Activated naive CD4-positive, alpha-beta T cell treated with anti-CD3 and anti-CD28 coated beads, Interleukin-2, amount 10 ng/mL, durations not matched to agents 7 days and 5 days (primary cell): Measurements from ENCODE around the gene MYL10.

Source experiments
- CTCF ChIA-PET: fragments of 350-600 bp; sonication (Branson Sonifier 250); formaldehyde crosslinking; loops from one replicate; lab custom pipeline; 2021; ENCODE audit warnings: antibody characterized with exemption; lab: Charles Lee
- DNase-seq: peaks from one replicate; pipeline ENCODE4 v3.0.0-alpha.2; 2020
- H3K27ac Mint-ChIP-seq: one replicate; pipeline ENCODE4 v1.8.0; 2021; ENCODE audit warnings: mild to moderate bottlenecking, moderate library complexity, mixed read lengths
- H3K27me3 Mint-ChIP-seq: one replicate; pipeline ENCODE4 v1.8.0; 2021; ENCODE audit warnings: mild to moderate bottlenecking, mixed read lengths
- H3K36me3 Mint-ChIP-seq: one replicate; pipeline ENCODE4 v1.8.0; 2021; ENCODE audit warnings: mixed read lengths
- H3K4me1 Mint-ChIP-seq: one replicate; pipeline ENCODE4 v1.8.0; 2021; ENCODE audit warnings: mixed read lengths
- H3K4me3 Mint-ChIP-seq: one replicate; pipeline ENCODE4 v1.8.0; 2021; ENCODE audit warnings: mild to moderate bottlenecking, moderate library complexity, mixed read lengths
- H3K9me3 Mint-ChIP-seq: one replicate; pipeline ENCODE4 v1.8.0; 2021; ENCODE audit warnings: mixed read lengths

Gene MYL10

DNA sequence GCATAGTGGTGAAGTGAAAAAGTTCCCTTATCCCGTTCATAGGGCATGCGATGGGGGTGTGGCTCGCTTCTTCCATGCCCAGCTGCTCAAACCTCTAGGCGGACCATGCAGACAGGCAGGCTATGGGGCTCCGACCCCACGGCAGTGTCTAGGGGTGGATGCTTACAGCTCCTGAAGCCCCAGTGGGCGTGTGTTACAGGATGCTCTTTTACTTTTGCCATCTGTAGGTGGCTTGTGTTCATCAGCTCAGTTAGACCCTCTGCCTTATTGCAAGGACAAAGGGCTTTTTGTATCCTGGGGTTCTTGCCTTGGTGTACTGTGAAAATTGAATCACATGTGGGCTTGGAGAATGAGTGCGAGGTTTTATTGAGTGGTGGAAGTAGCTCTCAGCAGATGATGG is at the start of gene MYL10:
TSS of gene MYL10 (minus strand) at position 126 of the 400 bp plus-strand sequence. CDS start 178 bp downstream, outside the sequence.
- Mint-ChIP-seq H3K36me3 (no peaks in the 10 kb centered on the region), H3K4me1 (no peaks in the 10 kb centered on the region), H3K27ac (no peak within 1 kb of the TSS), H3K27me3 (peaks cover 30% of the 10 kb centered on the region), H3K9me3 (peaks cover 10% of the 10 kb centered on the region), H3K4me3 (no peak within 1 kb of the TSS)
- CTCF ChIA-PET, result interaction anchor here (0.6 kb wide), 1 partner anchor 507 kb away, joined by 3 read pairs; no protein-coding TSS in a partner anchor
- DNase-seq, result no peak

DNA sequence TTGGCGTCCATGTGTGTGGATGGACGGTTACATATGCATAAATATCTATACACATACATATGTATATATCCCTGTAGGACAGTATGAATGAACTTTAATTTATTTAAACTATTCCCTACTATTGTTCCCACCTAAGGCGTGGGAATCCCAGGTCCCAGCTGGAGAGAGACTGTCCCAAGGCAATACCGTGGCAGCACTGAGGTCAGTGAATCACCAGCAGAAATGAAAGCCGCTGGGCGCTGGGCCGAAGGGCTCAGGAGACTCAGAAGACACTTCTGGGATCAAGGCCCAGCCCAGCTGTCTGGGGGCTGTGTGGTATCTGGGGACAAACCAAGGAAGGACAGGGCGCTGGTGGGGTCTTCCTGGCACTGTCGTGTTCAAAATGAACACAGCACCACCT is 49.6 kb upstream of the MYL10 start:
- H3K27me3 Mint-ChIP-seq, result no peaks in the 10 kb centered on the region
- no peaks in the 10 kb centered on the region for H3K4me1 Mint-ChIP-seq
- no peak overlapping the region for H3K4me3 Mint-ChIP-seq
- CTCF ChIA-PET, result no interaction called here
- DNase-seq, result no peak
- H3K36me3 Mint-ChIP-seq, result no peaks in the 10 kb centered on the region
- H3K9me3 Mint-ChIP-seq, result no peaks in the 10 kb centered on the region
- H3K27ac Mint-ChIP-seq, result no peak overlapping the region

DNA sequence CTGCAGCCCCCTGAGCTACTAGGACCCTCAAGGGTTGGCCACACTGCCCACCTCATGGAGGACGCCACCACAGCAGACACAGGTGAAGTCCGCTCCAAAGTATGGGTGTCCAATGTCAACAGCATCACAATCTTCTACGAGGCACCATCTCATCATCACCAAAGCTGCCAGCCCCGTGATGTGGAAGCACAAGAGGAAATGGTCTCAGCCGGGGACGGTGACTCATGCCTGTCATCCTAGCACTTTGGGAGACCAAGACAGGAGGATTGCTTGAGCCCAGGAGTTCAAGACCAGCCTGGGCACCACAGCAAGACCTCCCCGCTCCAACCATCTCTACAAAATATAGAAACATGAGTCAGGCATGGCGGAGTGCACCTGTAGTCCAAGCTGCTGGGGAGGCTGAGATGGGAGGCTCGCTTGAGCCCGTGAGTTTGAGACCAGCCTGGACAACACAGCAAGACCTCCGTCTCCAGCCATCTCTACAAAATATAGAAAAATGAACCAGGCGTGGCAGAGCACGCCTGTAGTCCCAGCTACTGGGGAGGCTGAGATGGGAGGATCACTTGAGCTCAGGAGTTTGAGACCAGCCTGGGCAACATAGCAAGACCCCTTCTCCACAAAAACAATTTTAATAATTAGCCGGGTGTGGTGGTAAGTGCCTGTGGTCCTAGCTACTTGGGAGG is 48.8 kb upstream of the MYL10 start:
- Mint-ChIP-seq H3K9me3 (peaks cover 4% of the 10 kb centered on the region), H3K27ac (no peak overlapping the region), H3K4me3 (no peak overlapping the region), H3K36me3 (no peaks in the 10 kb centered on the region), H3K4me1 (no peaks in the 10 kb centered on the region), H3K27me3 (no peaks in the 10 kb centered on the region)
- DNase-seq, result no peak
- CTCF ChIA-PET, result no interaction called here

DNA sequence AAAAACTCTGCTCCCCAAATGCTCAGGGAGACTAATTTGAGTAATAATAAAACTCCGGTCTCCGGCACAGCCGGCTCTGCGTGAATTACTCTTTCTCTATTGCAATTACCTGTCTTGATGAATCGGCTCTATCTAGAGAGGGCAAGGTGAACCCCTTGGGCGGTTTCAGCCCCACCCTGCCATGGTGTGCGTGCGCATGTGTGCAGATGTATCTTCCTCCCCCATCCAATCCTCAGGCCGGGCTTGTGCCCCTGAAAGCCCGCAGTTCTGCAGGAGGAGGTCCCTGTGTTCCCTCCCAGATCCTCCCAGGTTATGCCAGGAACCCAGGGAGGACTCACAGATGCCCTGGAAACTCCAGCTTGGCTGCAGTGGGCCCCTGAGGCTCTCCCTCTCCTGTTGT is 48.3 kb upstream of the MYL10 start:
- H3K36me3 Mint-ChIP-seq, result no peaks in the 10 kb centered on the region
- H3K4me1 Mint-ChIP-seq, result no peaks in the 10 kb centered on the region
- H3K4me3 Mint-ChIP-seq, result no peak overlapping the region
- H3K9me3 Mint-ChIP-seq, result peaks cover 4% of the 10 kb centered on the region
- peaks cover 3% of the 10 kb centered on the region for H3K27me3 Mint-ChIP-seq
- no peak for DNase-seq
- no peak overlapping the region for H3K27ac Mint-ChIP-seq
- CTCF ChIA-PET, result no interaction called here

DNA sequence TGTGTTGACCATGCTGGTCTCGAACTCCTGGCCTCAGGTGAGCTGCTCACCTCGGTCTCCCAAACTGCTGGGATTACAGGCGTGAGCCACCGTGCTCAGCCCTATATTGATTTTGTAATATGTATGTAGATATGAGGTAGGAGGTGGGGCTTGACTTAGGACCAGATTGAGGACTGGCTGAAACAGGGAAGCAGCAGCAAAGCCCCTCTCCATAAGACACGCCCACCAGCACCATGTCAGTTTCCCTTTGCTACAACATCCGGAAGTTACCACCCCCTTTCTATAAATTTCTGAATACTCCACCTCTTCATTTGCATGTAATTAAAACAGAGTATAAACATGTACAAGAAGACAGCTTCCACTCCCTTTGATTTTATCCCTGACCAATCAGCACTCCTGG is 47.9 kb upstream of the MYL10 start:
- no peak overlapping the region for H3K4me3 Mint-ChIP-seq
- H3K36me3 Mint-ChIP-seq, result no peaks in the 10 kb centered on the region
- H3K27ac Mint-ChIP-seq, result no peak overlapping the region
- DNase-seq, result no peak
- peaks cover 4% of the 10 kb centered on the region for H3K9me3 Mint-ChIP-seq
- peaks cover 4% of the 10 kb centered on the region for H3K27me3 Mint-ChIP-seq
- CTCF ChIA-PET, result no interaction called here
- H3K4me1 Mint-ChIP-seq, result no peaks in the 10 kb centered on the region

DNA sequence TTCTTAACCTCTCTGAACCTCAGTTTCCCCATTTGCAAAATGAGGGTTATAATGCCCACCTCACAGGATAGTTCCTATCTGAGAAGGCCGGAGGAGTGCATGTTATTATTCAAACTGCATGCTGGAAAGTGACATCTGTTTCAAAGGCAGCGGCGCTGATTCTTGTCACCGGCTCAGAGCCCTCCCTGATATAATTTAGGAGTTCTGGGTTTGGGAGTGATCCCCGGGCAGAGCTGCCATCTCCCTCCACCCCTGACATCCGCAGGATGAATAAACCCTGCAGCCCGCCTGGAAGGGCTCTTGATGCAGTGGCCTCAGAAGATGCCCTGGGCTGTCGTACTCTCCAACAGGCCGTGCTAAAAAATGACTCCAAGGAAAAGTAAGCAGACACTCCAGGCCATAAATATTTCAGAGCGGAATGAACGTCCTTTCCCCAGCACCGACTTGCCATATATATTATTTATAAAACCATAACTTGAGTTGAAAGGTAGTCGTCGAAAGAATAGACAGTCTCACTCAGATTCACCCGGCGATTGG is 47.0 kb upstream of the MYL10 start:
- CTCF ChIA-PET, result no interaction called here
- no peak overlapping the region for H3K4me3 Mint-ChIP-seq
- peaks cover 4% of the 10 kb centered on the region for H3K27me3 Mint-ChIP-seq

DNA sequence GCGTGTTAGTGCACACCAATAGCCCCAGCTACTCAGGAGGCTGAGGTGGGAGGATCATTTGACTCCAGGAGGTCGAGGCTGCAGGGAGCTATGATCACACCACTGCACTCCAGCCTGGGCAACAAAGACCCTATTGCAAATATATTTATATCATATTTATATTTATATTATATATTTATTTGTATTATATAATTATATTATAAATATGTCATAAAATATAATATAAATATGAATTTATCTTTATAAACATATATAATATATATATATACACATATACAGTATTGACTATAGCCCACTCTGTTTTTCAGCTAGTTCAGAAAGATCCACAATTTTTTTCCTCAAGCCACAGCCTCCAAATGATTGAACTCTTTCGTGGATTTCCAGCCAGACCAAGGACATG is 45.3 kb upstream of the MYL10 start:
- no peaks in the 10 kb centered on the region for H3K36me3 Mint-ChIP-seq
- no peak overlapping the region for H3K4me3 Mint-ChIP-seq
- H3K4me1 Mint-ChIP-seq, result no peaks in the 10 kb centered on the region
- peaks cover 4% of the 10 kb centered on the region for H3K9me3 Mint-ChIP-seq
- no peak for DNase-seq
- H3K27ac Mint-ChIP-seq, result no peak overlapping the region
- CTCF ChIA-PET, result interaction anchor here (0.7 to 1.2 kb wide), 2 partner anchors 10 to 131 kb away, joined by 3 read pairs; no protein-coding TSS in a partner anchor
- peaks cover 4% of the 10 kb centered on the region for H3K27me3 Mint-ChIP-seq

More for the DNA sequence above, 47.0 kb upstream of the MYL10 start:
- Mint-ChIP-seq H3K36me3 (no peaks in the 10 kb centered on the region), H3K4me1 (no peaks in the 10 kb centered on the region), H3K27ac (no peak overlapping the region), H3K9me3 (peaks cover 4% of the 10 kb centered on the region)
- DNase-seq, result no peak

DNA sequence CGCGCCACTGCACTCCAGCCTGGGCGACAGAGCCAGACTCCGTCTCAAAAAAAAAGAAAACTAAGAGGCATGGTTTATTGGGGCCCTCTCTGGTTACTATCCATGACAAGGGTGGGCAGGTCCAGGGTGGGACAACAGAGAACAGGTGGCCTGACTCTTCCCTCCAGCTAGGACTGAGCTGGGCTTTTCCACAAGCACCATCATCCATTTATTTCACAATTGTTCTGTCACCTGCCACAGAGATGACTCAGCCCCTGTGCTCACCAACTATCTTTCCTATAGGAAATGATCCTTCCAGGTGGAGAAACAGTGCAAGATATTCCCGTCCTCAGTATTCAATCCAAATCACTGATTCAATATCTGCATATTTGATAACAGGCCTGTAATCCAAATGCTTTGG is 44.9 kb upstream of the MYL10 start:
- Mint-ChIP-seq H3K4me1 (no peaks in the 10 kb centered on the region), H3K27ac (no peak overlapping the region), H3K4me3 (no peak overlapping the region), H3K36me3 (no peaks in the 10 kb centered on the region), H3K9me3 (peaks cover 4% of the 10 kb centered on the region), H3K27me3 (peaks cover 4% of the 10 kb centered on the region)
- DNase-seq, result no peak
- CTCF ChIA-PET, result no interaction called here

DNA sequence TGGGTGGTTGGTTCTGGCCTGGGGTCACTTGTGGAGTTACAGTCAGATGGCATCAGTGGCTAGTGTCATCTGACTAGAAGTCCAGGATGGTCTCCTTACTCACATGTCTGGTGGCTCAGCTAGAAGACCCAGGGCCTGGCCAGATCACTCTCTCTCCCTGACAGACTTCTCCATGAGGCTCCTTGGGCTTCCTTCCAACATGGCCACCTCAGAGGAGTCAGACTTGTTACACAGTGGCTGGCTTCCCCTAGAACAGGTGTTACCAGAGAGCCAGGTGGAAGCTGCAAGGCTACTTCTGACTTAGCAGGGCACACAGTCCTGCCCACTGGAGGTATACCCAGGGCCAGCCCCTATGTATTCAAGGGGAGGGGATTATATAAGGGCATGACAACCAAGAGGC is 44.2 kb upstream of the MYL10 start:
- no peaks in the 10 kb centered on the region for H3K36me3 Mint-ChIP-seq
- CTCF ChIA-PET, result no interaction called here
- no peak for DNase-seq
- H3K9me3 Mint-ChIP-seq, result peaks cover 4% of the 10 kb centered on the region
- no peak overlapping the region for H3K27ac Mint-ChIP-seq
- peaks cover 4% of the 10 kb centered on the region for H3K27me3 Mint-ChIP-seq
- H3K4me1 Mint-ChIP-seq, result no peaks in the 10 kb centered on the region
- no peak overlapping the region for H3K4me3 Mint-ChIP-seq

DNA sequence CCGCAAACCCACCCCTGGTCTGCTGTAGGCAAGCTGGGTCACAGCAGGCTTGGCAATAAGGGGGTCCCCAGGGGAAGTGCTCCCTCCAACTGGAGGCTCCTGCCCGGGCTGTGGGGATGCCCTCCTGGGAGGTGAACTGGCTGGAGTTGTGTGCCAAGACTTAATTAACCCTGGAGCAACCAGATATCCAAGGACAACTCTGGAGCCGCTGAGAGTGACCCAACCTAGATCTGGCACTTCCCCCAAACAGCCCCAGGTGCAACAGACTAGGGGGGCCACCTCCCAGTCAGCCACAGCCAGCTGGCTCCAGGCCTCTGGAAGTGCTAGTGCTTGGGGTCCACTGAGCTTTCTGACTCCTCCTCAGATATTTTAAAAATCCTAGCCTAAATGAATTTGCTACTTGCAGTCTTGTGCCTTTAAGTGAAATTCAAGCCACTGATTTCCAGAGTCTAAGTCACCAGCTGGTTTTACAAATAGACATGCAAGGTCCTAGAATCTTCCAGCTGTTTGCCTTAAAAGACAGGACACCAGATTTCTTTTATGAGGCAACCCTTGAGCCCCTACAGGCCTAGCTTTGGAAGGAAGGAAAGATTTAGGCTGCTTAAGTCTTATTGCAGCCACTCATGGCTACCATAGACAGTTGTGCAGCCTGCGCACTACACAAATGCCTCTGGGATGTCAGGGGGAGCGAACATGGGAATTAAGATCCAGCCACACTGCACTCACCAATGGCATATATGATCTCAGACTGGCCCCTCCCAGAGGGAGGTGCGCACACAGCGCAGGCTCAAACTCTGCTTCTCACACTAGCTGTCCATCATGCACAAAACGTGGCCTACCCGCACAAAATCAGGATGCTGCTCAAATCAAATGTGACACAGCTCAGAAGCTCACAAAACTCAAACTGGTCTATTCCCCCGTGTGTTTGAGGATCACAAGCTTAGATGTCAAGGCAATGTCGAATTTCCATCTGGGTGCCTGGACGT is 42.6 kb upstream of the MYL10 start:
- CTCF ChIA-PET, result interaction anchor here (0.8 kb wide), 1 partner anchor 564 kb away, joined by 3 read pairs; no protein-coding TSS in a partner anchor
- DNase-seq, result no peak
- no peak overlapping the region for H3K4me3 Mint-ChIP-seq

DNA sequence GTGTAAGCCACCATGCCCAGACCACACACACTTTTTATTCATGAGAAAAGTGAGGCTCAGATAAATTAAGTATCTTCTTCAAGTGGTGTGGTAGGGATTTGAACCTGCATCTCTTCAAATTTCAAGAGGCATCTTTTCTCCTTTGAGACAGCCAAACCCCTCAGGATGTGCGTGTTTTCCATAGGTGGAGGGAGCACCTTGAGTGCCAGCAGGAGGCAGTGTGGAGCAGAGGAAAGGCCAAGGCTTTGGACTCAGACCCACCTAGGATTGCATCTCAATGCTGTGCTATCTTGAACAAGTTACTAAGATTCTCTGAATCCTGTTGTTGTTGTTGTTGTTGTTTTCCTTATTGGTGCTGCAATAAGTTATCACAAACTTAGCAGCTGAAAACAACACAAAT is 40.2 kb upstream of the MYL10 start:
- H3K27ac Mint-ChIP-seq, result no peak overlapping the region
- H3K9me3 Mint-ChIP-seq, result peaks cover 4% of the 10 kb centered on the region
- H3K36me3 Mint-ChIP-seq, result no peaks in the 10 kb centered on the region
- no peak overlapping the region for H3K4me3 Mint-ChIP-seq
- H3K27me3 Mint-ChIP-seq, result peaks cover 4% of the 10 kb centered on the region
- DNase-seq, result peak; percentile 26
- H3K4me1 Mint-ChIP-seq, result no peaks in the 10 kb centered on the region
- CTCF ChIA-PET, result no interaction called here

More for the DNA sequence above, 42.6 kb upstream of the MYL10 start:
- no peaks in the 10 kb centered on the region for H3K4me1 Mint-ChIP-seq
- peaks cover 4% of the 10 kb centered on the region for H3K9me3 Mint-ChIP-seq
- H3K27ac Mint-ChIP-seq, result no peak overlapping the region
- peaks cover 4% of the 10 kb centered on the region for H3K27me3 Mint-ChIP-seq
- H3K36me3 Mint-ChIP-seq, result no peaks in the 10 kb centered on the region

DNA sequence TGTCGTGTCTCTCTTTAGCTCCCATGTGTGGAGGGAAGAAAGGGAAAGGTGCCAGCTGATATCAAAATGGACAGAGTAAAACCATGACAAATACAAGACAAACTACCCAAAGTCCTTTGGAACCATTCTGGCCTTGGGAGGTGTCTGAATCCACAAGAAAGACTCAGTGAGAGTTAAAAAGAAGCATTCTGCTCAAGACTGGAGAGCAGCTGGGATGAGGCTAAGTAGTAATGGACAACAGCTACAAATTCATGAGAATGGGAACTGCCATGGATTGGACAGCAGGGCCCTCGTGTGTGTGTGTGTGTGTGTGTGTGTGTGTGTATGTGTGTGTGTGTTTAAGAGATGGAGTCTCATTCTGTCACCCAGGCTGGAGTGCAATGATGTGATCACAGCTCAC is 39.6 kb upstream of the MYL10 start:
- no peaks in the 10 kb centered on the region for H3K36me3 Mint-ChIP-seq
- no peaks in the 10 kb centered on the region for H3K4me1 Mint-ChIP-seq
- peaks cover 4% of the 10 kb centered on the region for H3K9me3 Mint-ChIP-seq
- DNase-seq, result no peak
- CTCF ChIA-PET, result interaction anchor here (0.9 kb wide), 1 partner anchor 451 kb away, joined by 3 read pairs; the partner anchor contains the start of genes PLOD3 and ZNHIT1
- no peak overlapping the region for H3K4me3 Mint-ChIP-seq
- H3K27me3 Mint-ChIP-seq, result peaks cover 4% of the 10 kb centered on the region
- H3K27ac Mint-ChIP-seq, result no peak overlapping the region

DNA sequence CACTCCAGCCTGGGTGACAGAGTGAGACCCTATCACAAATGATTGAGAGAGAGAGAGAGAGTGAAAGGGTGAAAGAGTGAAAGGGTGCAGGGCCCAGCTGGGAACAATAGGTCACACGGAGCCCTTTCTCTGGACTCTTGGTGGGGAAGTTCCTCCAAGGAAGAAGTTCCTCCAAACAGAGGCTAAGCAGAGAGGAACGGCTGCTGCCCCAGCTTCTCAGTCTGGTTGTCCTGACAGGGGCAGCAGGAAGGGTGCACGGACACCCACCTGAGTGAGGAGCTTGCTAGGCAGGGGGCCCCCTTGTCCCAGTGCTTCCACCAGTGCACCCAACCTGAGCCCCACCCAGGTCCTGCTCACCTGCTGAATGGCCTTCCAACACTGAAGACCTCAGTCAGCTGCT is 38.8 kb upstream of the MYL10 start:
- no peaks in the 10 kb centered on the region for H3K36me3 Mint-ChIP-seq
- peaks cover 4% of the 10 kb centered on the region for H3K27me3 Mint-ChIP-seq
- CTCF ChIA-PET, result interaction anchor here (0.8 to 0.9 kb wide), 3 partner anchors 109 to 569 kb away, joined by 3 to 4 read pairs (median 4); partner anchors contain the start of genes PLOD3 and ZNHIT1
- no peak for DNase-seq
- no peak overlapping the region for H3K27ac Mint-ChIP-seq
- H3K4me1 Mint-ChIP-seq, result no peaks in the 10 kb centered on the region
- H3K9me3 Mint-ChIP-seq, result peaks cover 2% of the 10 kb centered on the region
- H3K4me3 Mint-ChIP-seq, result no peak overlapping the region

DNA sequence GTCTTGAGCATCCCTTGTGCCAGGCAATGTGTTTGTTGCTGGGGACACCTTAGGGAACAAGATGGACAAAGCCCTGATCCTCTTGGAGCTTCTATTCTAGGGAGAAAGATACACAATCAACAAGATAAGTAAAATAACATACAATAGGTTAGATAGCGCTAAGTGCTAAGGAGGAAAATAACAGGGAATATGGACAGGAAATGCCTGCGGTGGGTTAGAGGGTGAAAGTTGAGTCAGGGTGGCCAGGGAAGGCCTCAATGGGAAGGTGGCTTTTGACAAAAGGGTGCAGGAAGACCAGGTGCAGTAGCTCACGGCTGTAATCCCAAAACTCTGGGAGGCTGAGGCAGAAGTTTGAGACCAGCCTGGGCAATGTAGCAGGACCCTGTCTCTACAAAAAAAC is 38.3 kb upstream of the MYL10 start:
- no peak for DNase-seq
- no peaks in the 10 kb centered on the region for H3K4me1 Mint-ChIP-seq
- peaks cover 5% of the 10 kb centered on the region for H3K9me3 Mint-ChIP-seq
- H3K27me3 Mint-ChIP-seq, result peaks cover 2% of the 10 kb centered on the region
- CTCF ChIA-PET, result interaction anchor here (0.8 to 0.9 kb wide), 2 partner anchors 108 to 570 kb away, joined by 4 read pairs; no protein-coding TSS in a partner anchor
- H3K36me3 Mint-ChIP-seq, result no peaks in the 10 kb centered on the region
- H3K27ac Mint-ChIP-seq, result no peak overlapping the region
- no peak overlapping the region for H3K4me3 Mint-ChIP-seq
